ENCODE data around the gene HECW1.

- TF ChIP-seq CTCF (IDR thresholded peaks at IDR 0.05) (no peak), POLR2AphosphoS2 (conservative IDR thresholded peaks at IDR 0.05; ENCODE audit: low read length) (no peak)
Observed at GRCh38 chr7:43229801-43230200, 117.4 kb downstream of the HECW1 start.
